ENCODE results near the gene CDH4. TPM values are rescaled to one million over a fixed set of nuclear protein-coding genes. Genes with fewer than 3 reads are reported as not detected.

CDH4 gene
- polyA plus RNA-seq, 1 donor (not counting 4 experiments of a cell fraction or from before 2014, with no cell fraction given): 2.2 TPM

DNA sequence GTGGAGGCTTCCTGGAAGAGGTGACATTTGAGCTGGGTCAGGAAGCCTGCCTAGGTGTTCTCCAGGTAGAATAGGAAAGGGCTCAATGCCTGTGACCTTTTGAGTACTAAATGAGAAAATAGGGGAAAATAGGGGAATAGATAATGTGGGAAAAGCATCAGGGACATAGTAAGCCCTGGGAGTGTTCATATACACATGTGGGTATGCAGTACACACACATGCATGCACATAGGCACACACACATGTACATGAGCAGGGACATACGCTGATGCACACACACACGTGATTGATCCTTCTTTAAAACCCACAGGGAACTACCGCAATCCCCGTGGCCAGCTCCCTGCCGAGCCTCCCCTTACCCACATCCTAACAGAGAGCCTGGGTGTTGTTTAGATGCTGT, 351.7 kb downstream of the CDH4 start:
- no peaks in the 10 kb centered on the region for H3K4me1 ChIP-seq (ENCODE audit: control insufficient read depth, extremely low read depth, insufficient read depth, low read length)
- H3K9me1 ChIP-seq (ENCODE audit: control insufficient read depth, extremely low read depth, insufficient read depth, low read length): no peaks in the 10 kb centered on the region
- no peak overlapping the region for H3K27ac ChIP-seq (ENCODE audit: control insufficient read depth, insufficient read depth, low read length)
- DNase-seq (ENCODE audit: low read depth, low spot score): no peak
- peaks cover 2% of the 10 kb centered on the region for H3K27me3 ChIP-seq (ENCODE audit: control insufficient read depth, extremely low read depth, insufficient read depth, low read length)
- H3K9me3 ChIP-seq (ENCODE audit: control insufficient read depth, low read depth, low read length): peaks cover 2% of the 10 kb centered on the region
- no peaks in the 10 kb centered on the region for H3K36me3 ChIP-seq (ENCODE audit: control insufficient read depth in 2 of 2, extremely low read depth in 1 of 2, insufficient read depth in 2 of 2, low read length in 2 of 2)
- TF ChIP-seq, protein P1, sequence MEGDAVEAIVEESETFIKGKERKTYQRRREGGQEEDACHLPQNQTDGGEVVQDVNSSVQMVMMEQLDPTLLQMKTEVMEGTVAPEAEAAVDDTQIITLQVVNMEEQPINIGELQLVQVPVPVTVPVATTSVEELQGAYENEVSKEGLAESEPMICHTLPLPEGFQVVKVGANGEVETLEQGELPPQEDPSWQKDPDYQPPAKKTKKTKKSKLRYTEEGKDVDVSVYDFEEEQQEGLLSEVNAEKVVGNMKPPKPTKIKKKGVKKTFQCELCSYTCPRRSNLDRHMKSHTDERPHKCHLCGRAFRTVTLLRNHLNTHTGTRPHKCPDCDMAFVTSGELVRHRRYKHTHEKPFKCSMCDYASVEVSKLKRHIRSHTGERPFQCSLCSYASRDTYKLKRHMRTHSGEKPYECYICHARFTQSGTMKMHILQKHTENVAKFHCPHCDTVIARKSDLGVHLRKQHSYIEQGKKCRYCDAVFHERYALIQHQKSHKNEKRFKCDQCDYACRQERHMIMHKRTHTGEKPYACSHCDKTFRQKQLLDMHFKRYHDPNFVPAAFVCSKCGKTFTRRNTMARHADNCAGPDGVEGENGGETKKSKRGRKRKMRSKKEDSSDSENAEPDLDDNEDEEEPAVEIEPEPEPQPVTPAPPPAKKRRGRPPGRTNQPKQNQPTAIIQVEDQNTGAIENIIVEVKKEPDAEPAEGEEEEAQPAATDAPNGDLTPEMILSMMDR (optimal IDR thresholded peaks at IDR 0.05 in 1 of 3, IDR thresholded peaks at IDR 0.05 in 1 of 3, conservative IDR thresholded peaks at IDR 0.05 in 1 of 3; ENCODE audit: extremely low read depth in 1 of 3, insufficient read depth in 2 of 3, low read length in 3 of 3): no peak
- no peak for TF ChIP-seq EZH2 (IDR thresholded peaks at IDR 0.05; ENCODE audit: low read length)
- H2AFZ ChIP-seq (ENCODE audit: control insufficient read depth, low read length): no peak overlapping the region
- H3K4me3 ChIP-seq (ENCODE audit: control insufficient read depth in 2 of 3, extremely low read depth in 1 of 3, insufficient read depth in 2 of 3, low read depth in 1 of 3, low read length in 3 of 3): no peak overlapping the region
- FAIRE-seq: no peak
- H3K79me2 ChIP-seq (ENCODE audit: control insufficient read depth, insufficient read depth, low read length): no peaks in the 10 kb centered on the region
- no peak overlapping the region for H3K4me2 ChIP-seq (ENCODE audit: control insufficient read depth, extremely low read depth, insufficient read depth, low read depth, low read length)
- dilution Hi-C loops (cut with MboI; ENCODE audit: extremely low pct_ligation_motif_present, low sequenced_read_pairs): no loop called here
- H4K20me1 ChIP-seq (ENCODE audit: control insufficient read depth, extremely low read depth, insufficient read depth, low read length): peaks cover 12% of the 10 kb centered on the region
- no peak overlapping the region for H3K9ac ChIP-seq (ENCODE audit: control insufficient read depth, extremely low read depth, insufficient read depth, low read length)

DNA sequence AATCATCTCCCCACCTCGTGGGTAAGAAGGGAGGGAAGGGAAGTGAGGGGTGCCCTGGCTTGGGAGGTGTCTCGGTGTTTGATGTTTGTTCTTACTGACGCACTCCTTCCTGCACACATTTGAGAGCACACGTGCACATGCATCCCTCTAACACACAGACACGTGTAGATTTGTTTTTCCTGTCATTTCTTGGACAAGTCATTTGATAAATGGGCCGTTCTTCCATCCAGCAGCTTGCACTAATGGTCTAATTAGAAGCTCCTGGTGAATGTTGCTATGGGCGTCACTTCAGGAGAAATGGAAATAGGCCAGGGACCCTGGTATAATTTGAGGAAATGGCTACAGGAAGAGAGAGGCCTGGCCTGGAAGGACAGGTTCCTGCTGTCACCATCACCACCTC, 352.5 kb downstream of the CDH4 start:
- no peak for FAIRE-seq
- H3K27me3 ChIP-seq (ENCODE audit: control insufficient read depth, extremely low read depth, insufficient read depth, low read length): peaks cover 2% of the 10 kb centered on the region
- no peak overlapping the region for H3K4me3 ChIP-seq (ENCODE audit: control insufficient read depth in 2 of 3, extremely low read depth in 1 of 3, insufficient read depth in 2 of 3, low read depth in 1 of 3, low read length in 3 of 3)
- peaks cover 14% of the 10 kb centered on the region for H4K20me1 ChIP-seq (ENCODE audit: control insufficient read depth, extremely low read depth, insufficient read depth, low read length)
- H3K9me3 ChIP-seq (ENCODE audit: control insufficient read depth, low read depth, low read length): peaks cover 2% of the 10 kb centered on the region
- H3K27ac ChIP-seq (ENCODE audit: control insufficient read depth, insufficient read depth, low read length): no peak overlapping the region
- no peaks in the 10 kb centered on the region for H3K4me1 ChIP-seq (ENCODE audit: control insufficient read depth, extremely low read depth, insufficient read depth, low read length)
- H3K4me2 ChIP-seq (ENCODE audit: control insufficient read depth, extremely low read depth, insufficient read depth, low read depth, low read length): no peak overlapping the region
- dilution Hi-C loops (cut with MboI; ENCODE audit: extremely low pct_ligation_motif_present, low sequenced_read_pairs): no loop called here
- H3K9me1 ChIP-seq (ENCODE audit: control insufficient read depth, extremely low read depth, insufficient read depth, low read length): no peaks in the 10 kb centered on the region
- no peak overlapping the region for H2AFZ ChIP-seq (ENCODE audit: control insufficient read depth, low read length)
- TF ChIP-seq, protein P1 (optimal IDR thresholded peaks at IDR 0.05 in 1 of 3, IDR thresholded peaks at IDR 0.05 in 1 of 3, conservative IDR thresholded peaks at IDR 0.05 in 1 of 3; ENCODE audit: extremely low read depth in 1 of 3, insufficient read depth in 2 of 3, low read length in 3 of 3): no peak
- TF ChIP-seq EZH2 (IDR thresholded peaks at IDR 0.05; ENCODE audit: low read length): no peak
- no peak overlapping the region for H3K9ac ChIP-seq (ENCODE audit: control insufficient read depth, extremely low read depth, insufficient read depth, low read length)
- no peaks in the 10 kb centered on the region for H3K36me3 ChIP-seq (ENCODE audit: control insufficient read depth in 2 of 2, extremely low read depth in 1 of 2, insufficient read depth in 2 of 2, low read length in 2 of 2)
- no peaks in the 10 kb centered on the region for H3K79me2 ChIP-seq (ENCODE audit: control insufficient read depth, insufficient read depth, low read length)
- DNase-seq (ENCODE audit: low read depth, low spot score): no peak

Data from keratinocyte (primary cell).